HEK293 (cell line): ENCODE results near the gene DXO.

ENCODE experiments used
- CTCF ChIA-PET: fragments of 350-600 bp; formaldehyde crosslinking; extraction: SDS; loops from one replicate; lab custom pipeline; 2021; ENCODE audit warnings: antibody characterized with exemption; lab: Yijun Ruan, JAX
- POLR2A ChIA-PET: fragments of 300-600 bp; formaldehyde crosslinking; extraction: SDS; loops from one replicate; lab custom pipeline; 2020; ENCODE audit warnings: antibody characterized with exemption, inconsistent platforms; lab: Yijun Ruan, JAX
- H3K27ac ChIP-seq: fragments of 200-500 bp; sonication (Bioruptor generic); 2 replicates; pipeline ENCODE4 v1.5.1; 2014; ENCODE audit warnings: low read depth, low read length, control low read depth, inconsistent platforms; ENCODE audit errors: extremely low read depth
- H3K36me3 ChIP-seq, 2 experiments: fragments of 200-500 bp in 1 of 2; sonication (Bioruptor generic) in 1 of 2; 1 replicate in 1 of 2; 2 replicates in 1 of 2; pipeline ENCODE4 v1.5.1; 2014 to 2017; ENCODE audit warnings: inconsistent platforms in 2 of 2, low read length in 2 of 2; ENCODE audit not compliant: control insufficient read depth in 2 of 2, insufficient read depth in 1 of 2
- H3K4me1 ChIP-seq: fragments of 200-500 bp; sonication (Bioruptor generic); 2 replicates; pipeline ENCODE4 v1.5.1; 2014; ENCODE audit warnings: mild to moderate bottlenecking, low read length, inconsistent platforms; ENCODE audit not compliant: control insufficient read depth, insufficient read depth
- H3K4me3 ChIP-seq: 2 replicates; pipeline ENCODE4 v1.5.1; 2011; ENCODE audit warnings: low read depth, mild to moderate bottlenecking, control low read depth, low read length, moderate library complexity
- H3K9me3 ChIP-seq: fragments of 200-500 bp; sonication (Bioruptor generic); 2 replicates; pipeline ENCODE4 v1.5.1; 2014; ENCODE audit warnings: low read depth, low read length, inconsistent platforms; ENCODE audit not compliant: control insufficient read depth, insufficient read depth
- GLI4 ChIP-seq: fragments of 450-650 bp; formaldehyde crosslinking; IDR thresholded peaks from 2 replicates; pipeline ENCODE4 v1.5.1; 2016; ENCODE audit warnings: missing biosample characterization, missing genetic modification characterization
- GLIS1 ChIP-seq: fragments of 450-650 bp; formaldehyde crosslinking; IDR thresholded peaks from 2 replicates; pipeline ENCODE4 v1.5.1; 2016; ENCODE audit warnings: missing biosample characterization, missing genetic modification characterization
- OVOL3 ChIP-seq: fragments of 450-650 bp; formaldehyde crosslinking; IDR thresholded peaks from 2 replicates; pipeline ENCODE4 v1.5.1; 2016; ENCODE audit warnings: missing biosample characterization, missing genetic modification characterization
- PRDM2 ChIP-seq: fragments of 450-650 bp; formaldehyde crosslinking; IDR thresholded peaks from 2 replicates; pipeline ENCODE4 v1.5.1; 2016; ENCODE audit warnings: missing biosample characterization, missing genetic modification characterization, borderline replicate concordance
- REST ChIP-seq: fragments of 450-650 bp; formaldehyde crosslinking; IDR thresholded peaks from 2 replicates; pipeline ENCODE4 v1.5.1; 2016; ENCODE audit warnings: missing biosample characterization, missing genetic modification characterization
- SCRT1 ChIP-seq: fragments of 450-650 bp; formaldehyde crosslinking; IDR thresholded peaks from 2 replicates; pipeline ENCODE4 v1.5.1; 2016; ENCODE audit warnings: missing biosample characterization, missing genetic modification characterization, borderline replicate concordance
- SP7 ChIP-seq: fragments of 450-650 bp; formaldehyde crosslinking; IDR thresholded peaks from 2 replicates; pipeline ENCODE4 v1.5.1; 2016; ENCODE audit warnings: missing biosample characterization, missing genetic modification characterization
- ZBTB17 ChIP-seq: fragments of 450-650 bp; formaldehyde crosslinking; IDR thresholded peaks from 2 replicates; pipeline ENCODE4 v1.5.1; 2016; ENCODE audit warnings: missing biosample characterization, missing genetic modification characterization
- ZBTB21 ChIP-seq: fragments of 450-650 bp; formaldehyde crosslinking; IDR thresholded peaks from 2 replicates; pipeline ENCODE4 v1.5.1; 2017; ENCODE audit warnings: missing biosample characterization, missing genetic modification characterization
- ZBTB49 ChIP-seq: fragments of 450-650 bp; formaldehyde crosslinking; IDR thresholded peaks from 2 replicates; pipeline ENCODE4 v1.5.1; 2016; ENCODE audit warnings: missing biosample characterization, missing genetic modification characterization, low read depth
- ZNF146 ChIP-seq: fragments of 450-650 bp; formaldehyde crosslinking; IDR thresholded peaks from 2 replicates; pipeline ENCODE4 v1.5.1; 2016; ENCODE audit warnings: missing biosample characterization, missing genetic modification characterization
- ZNF169 ChIP-seq: fragments of 450-650 bp; formaldehyde crosslinking; IDR thresholded peaks from 2 replicates; pipeline ENCODE4 v1.5.1; 2016; ENCODE audit warnings: missing biosample characterization, missing genetic modification characterization
- ZNF2 ChIP-seq: fragments of 450-650 bp; formaldehyde crosslinking; IDR thresholded peaks from 2 replicates; pipeline ENCODE4 v1.5.1; 2016; ENCODE audit warnings: missing biosample characterization, missing genetic modification characterization
- ZNF302 ChIP-seq: fragments of 450-650 bp; formaldehyde crosslinking; IDR thresholded peaks from 2 replicates; pipeline ENCODE4 v1.5.1; 2016; ENCODE audit warnings: missing biosample characterization, missing genetic modification characterization, low read depth
- ZNF324 ChIP-seq: fragments of 450-650 bp; formaldehyde crosslinking; IDR thresholded peaks from 2 replicates; pipeline ENCODE4 v1.5.1; 2016; ENCODE audit warnings: missing biosample characterization, missing genetic modification characterization
- ZNF518A ChIP-seq: fragments of 450-650 bp; formaldehyde crosslinking; conservative IDR thresholded peaks from 2 replicates; pipeline ENCODE4 v1.5.1; 2016; ENCODE audit warnings: low read depth, missing biosample characterization, missing genetic modification characterization
- ZNF530 ChIP-seq: fragments of 450-650 bp; formaldehyde crosslinking; IDR thresholded peaks from 2 replicates; pipeline ENCODE4 v1.5.1; 2016; ENCODE audit warnings: low read depth, missing biosample characterization, missing genetic modification characterization
- ZNF560 ChIP-seq: fragments of 450-650 bp; formaldehyde crosslinking; IDR thresholded peaks from 2 replicates; pipeline ENCODE4 v1.5.1; 2017; ENCODE audit warnings: missing biosample characterization, missing genetic modification characterization, borderline replicate concordance
- ZNF747 ChIP-seq: fragments of 450-650 bp; formaldehyde crosslinking; IDR thresholded peaks from 2 replicates; pipeline ENCODE4 v1.5.1; 2016; ENCODE audit warnings: missing biosample characterization, missing genetic modification characterization
- ZNF76 ChIP-seq: fragments of 450-650 bp; formaldehyde crosslinking; IDR thresholded peaks from 2 replicates; pipeline ENCODE4; 2016; ENCODE audit warnings: low read depth, missing biosample characterization, missing genetic modification characterization, borderline replicate concordance

DXO gene

GRCh38 chr6:31971279-31971992 is 502 bp downstream of the DXO start:
- H3K4me1 ChIP-seq, result peaks cover 5% of the 10 kb centered on the region
- H3K27ac ChIP-seq, result peak overlapping the region; percentile 74
- ChIA-PET CTCF (interaction anchor here (0.6 to 2.1 kb wide), 5 partner anchors 10 to 1787 kb away, joined by 3 to 10 read pairs (median 4); partner anchors contain the start of genes NELFE and SKIC2), POLR2A (interaction anchor here (0.6 to 4.6 kb wide), 28 partner anchors 9 to 1000 kb away, joined by 3 to 64 read pairs (median 5); partner anchors contain the start of genes C6orf47, CLIC1, CSNK2B and EHMT2)
- H3K9me3 ChIP-seq, result no peaks in the 10 kb centered on the region
- peaks cover 3 to 50% of the 10 kb centered on the region in 2 experiments; a peak in 2 of 3 replicates for H3K36me3 ChIP-seq
- H3K4me3 ChIP-seq, result peak overlapping the region; percentile 83
- TF ChIP-seq PRDM2 (tag by site-specific recombination), result no peak
- TF ChIP-seq ZNF146 (tag by site-specific recombination), result no peak
- TF ChIP-seq ZBTB21 (tag by site-specific recombination), result no peak
- TF ChIP-seq GLIS1 (tag by site-specific recombination), result no peak
- no peak for TF ChIP-seq SCRT1
- peak; percentile 90 for TF ChIP-seq ZBTB17
- TF ChIP-seq ZNF169, result no peak
- TF ChIP-seq ZBTB49 (tag by site-specific recombination), result no peak
- no peak; the same call in 1 of the 2 replicates for TF ChIP-seq ZNF324 (tag by site-specific recombination)
- no peak for TF ChIP-seq SP7 (tag by site-specific recombination)
- no peak for TF ChIP-seq ZNF302 (tag by site-specific recombination)
- TF ChIP-seq ZNF76, result no peak; the same call in 1 of the 2 replicates
- no peak for TF ChIP-seq ZNF2
- TF ChIP-seq ZNF518A (tag by site-specific recombination), result no peak
- 0 out of 2 replicates have a peak, but pooled peaks have one; percentile 5 for TF ChIP-seq REST (tag by site-specific recombination)
- TF ChIP-seq ZNF530 (tag by site-specific recombination), result no peak
- TF ChIP-seq OVOL3, result no peak
- no peak for TF ChIP-seq ZNF747 (tag by site-specific recombination)
- no peak; the same call in 1 of the 2 replicates for TF ChIP-seq GLI4 (tag by site-specific recombination)
- TF ChIP-seq ZNF560 (tag by site-specific recombination), result no peak
